Vagina (tissue), 2 donors: ENCODE results near the gene PSME1. TPM values are rescaled to one million over a fixed set of nuclear protein-coding genes. Genes with fewer than 3 reads are reported as not detected.

Experiments used
- DNase-seq, 2 donors: peaks; one replicate each; pipeline ENCODE4 v3.0.0-alpha.2; 2017; ENCODE audit errors: extremely low spot score in 2 of 2
- H3K27ac ChIP-seq: fragments of 200-600 bp; sonication (generic); one replicate; pipeline ENCODE4 v1.5.1; 2019
- H3K27me3 ChIP-seq: fragments of 200-600 bp; sonication (generic); one replicate; pipeline ENCODE4 v1.5.1; 2019
- H3K36me3 ChIP-seq, 2 donors: fragments of 200-600 bp; sonication (generic); one replicate each; pipeline ENCODE4 v1.5.1; 2017 to 2019
- H3K4me1 ChIP-seq: fragments of 200-600 bp; sonication (generic); one replicate; pipeline ENCODE4 v1.5.1; 2019
- H3K4me3 ChIP-seq, 2 donors: fragments of 200-600 bp; sonication (generic); 1 replicate in 1 of 2; 2 replicates in 1 of 2; pipeline ENCODE4 v1.5.1; 2016 to 2019
- H3K9me3 ChIP-seq: fragments of 200-600 bp; sonication (generic); one replicate; pipeline ENCODE4 v1.5.1; 2019
- CTCF ChIP-seq, 3 experiments: fragments of 450-650 bp in 2 of 3; fragments of 200-600 bp in 1 of 3; sonication (generic) in 1 of 3; IDR thresholded peaks; one replicate each; pipeline ENCODE4 v1.5.1; 2017 to 2019; ENCODE audit warnings: antibody characterized with exemption in 3 of 3, mild to moderate bottlenecking in 2 of 3, moderate library complexity in 2 of 3
- POLR2A ChIP-seq, 2 donors: fragments of 450-650 bp; IDR thresholded peaks; one replicate each; pipeline ENCODE4 v1.6.1; 2017; ENCODE audit warnings: antibody characterized with exemption in 2 of 2, mild to moderate bottlenecking in 2 of 2, moderate library complexity in 2 of 2
- POLR2AphosphoS5 ChIP-seq, 2 donors: sonication (generic); formaldehyde crosslinking; IDR thresholded peaks; one replicate each; pipeline ENCODE4 v1.9.0; 2017; ENCODE audit warnings: antibody characterized with exemption in 2 of 2, mild to moderate bottlenecking in 2 of 2, low read depth in 1 of 2; ENCODE audit not compliant: insufficient read depth in 1 of 2
- intact Hi-C: fragments of 100-400 bp; cut with DNase I; formaldehyde crosslinking; loops from one replicate; pipeline ENCODE4 v1.15.1; 2023
- total RNA-seq: library from RNA; depleted of rRNA; stranded (reverse); fragments of >200 nt; gene quantifications from one replicate; pipeline ENCODE4 v1.2.3, GENCODE V29; 2016

Gene PSME1
- total RNA-seq, 1 donor from 2014 or later = 118 TPM

- Histone ChIP-seq H3K9me3 (no peaks in the 10 kb centered on the region), H3K4me1 (peaks cover 23% of the 10 kb centered on the region), H3K27ac (peak overlapping the region; percentile 93), H3K27me3 (no peaks in the 10 kb centered on the region), H3K4me3 (peak overlapping the region; percentile 95 to 96), H3K36me3 (no peaks in the 10 kb centered on the region)
- DNase-seq = no peak
- TF ChIP-seq POLR2AphosphoS5 (IDR thresholded peaks at IDR 0.05; ENCODE audit: insufficient read depth in 1 of 2, low read depth in 1 of 2) (no peak), CTCF (IDR thresholded peaks at IDR 0.05) (no peak), POLR2A (IDR thresholded peaks at IDR 0.05) (no peak)
- intact Hi-C loops = loop anchor here (5.0 kb wide), 1 partner anchor 81 kb away; no protein-coding TSS in a partner anchor
Measured at GRCh38 chr14:24093207-24093900, 42.6 kb upstream of the PSME1 start.

GRCh38 chr14:24093901-24094840 lies 41.8 kb upstream of the PSME1 start, which contains the start of gene PCK2:
Gene PCK2, plus strand, starts transcription at chr14:24094311. Its CDS starts 95 bp downstream, at chr14:24094406.
- peak within 1 kb of the TSS; percentile 95 to 96 for H3K4me3 ChIP-seq
- peak in 1 of 2 donors; percentile 51 for TF ChIP-seq POLR2A (IDR thresholded peaks at IDR 0.05)
- peak; percentile 27 to 86 for TF ChIP-seq POLR2AphosphoS5 (IDR thresholded peaks at IDR 0.05; ENCODE audit: insufficient read depth in 1 of 2, low read depth in 1 of 2)
- peak in 1 of 3 experiments; percentile 5 for TF ChIP-seq CTCF (IDR thresholded peaks at IDR 0.05)
- peaks cover 23% of the 10 kb centered on the region for H3K4me1 ChIP-seq
- H3K27me3 ChIP-seq = no peaks in the 10 kb centered on the region
- H3K27ac ChIP-seq = peak within 1 kb of the TSS; percentile 93
- intact Hi-C loops = loop anchor here (5.0 kb wide), 1 partner anchor 82 kb away; no protein-coding TSS in a partner anchor
- no peaks in the 10 kb centered on the region for H3K9me3 ChIP-seq
- DNase-seq = peak in 1 of 2 donors; percentile 96
- no peaks in the 10 kb centered on the region for H3K36me3 ChIP-seq

- intact Hi-C loops = loop anchor here (5.0 kb wide), 1 partner anchor 83 kb away; no protein-coding TSS in a partner anchor
- no peaks in the 10 kb centered on the region for H3K9me3 ChIP-seq
Measured at GRCh38 chr14:24094841-24095270, 41.1 kb upstream of the PSME1 start.

More at GRCh38 chr14:24094841-24095270, 41.1 kb upstream of the PSME1 start:
- Histone ChIP-seq H3K36me3 (no peaks in the 10 kb centered on the region), H3K4me3 (peak overlapping the region; percentile 95 to 96), H3K27ac (peak overlapping the region; percentile 93), H3K27me3 (no peaks in the 10 kb centered on the region), H3K4me1 (peaks cover 23% of the 10 kb centered on the region)
- TF ChIP-seq POLR2A (IDR thresholded peaks at IDR 0.05) (no peak), CTCF (IDR thresholded peaks at IDR 0.05) (no peak), POLR2AphosphoS5 (IDR thresholded peaks at IDR 0.05; ENCODE audit: insufficient read depth in 1 of 2, low read depth in 1 of 2) (no peak)
- DNase-seq = no peak
